Measurements from ENCODE around the gene BORCS5. TPM values are rescaled to one million over a fixed set of nuclear protein-coding genes. Genes with fewer than 3 reads are reported as not detected.

The BORCS5 gene
- total and polyA plus RNA-seq, 2 of the 8 experiments (the other 6 are each of a cell fraction or from before 2014, with no cell fraction given): 8.3 to 17.4 TPM

DNA sequence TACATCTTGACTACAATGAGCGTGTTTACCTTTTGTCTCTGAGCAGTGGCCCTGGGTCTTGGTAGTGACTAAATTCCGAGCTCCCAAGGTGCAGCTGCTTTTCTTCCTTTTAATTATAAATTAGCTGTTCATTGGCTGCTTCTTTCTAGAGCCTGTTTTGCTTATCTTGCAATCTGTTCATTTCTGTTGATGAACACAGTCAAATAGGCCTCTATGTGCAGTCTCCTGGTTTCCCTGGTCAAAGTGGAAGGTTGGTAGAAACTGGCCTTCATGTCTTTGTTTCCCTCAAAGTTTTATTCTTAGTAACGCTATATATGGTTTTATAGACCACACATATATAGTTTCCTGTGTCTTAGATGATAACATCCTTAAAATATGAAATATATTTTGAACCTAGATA lies 111.7 kb downstream of the BORCS5 start (continued):
- TF ChIP-seq, protein P1, sequence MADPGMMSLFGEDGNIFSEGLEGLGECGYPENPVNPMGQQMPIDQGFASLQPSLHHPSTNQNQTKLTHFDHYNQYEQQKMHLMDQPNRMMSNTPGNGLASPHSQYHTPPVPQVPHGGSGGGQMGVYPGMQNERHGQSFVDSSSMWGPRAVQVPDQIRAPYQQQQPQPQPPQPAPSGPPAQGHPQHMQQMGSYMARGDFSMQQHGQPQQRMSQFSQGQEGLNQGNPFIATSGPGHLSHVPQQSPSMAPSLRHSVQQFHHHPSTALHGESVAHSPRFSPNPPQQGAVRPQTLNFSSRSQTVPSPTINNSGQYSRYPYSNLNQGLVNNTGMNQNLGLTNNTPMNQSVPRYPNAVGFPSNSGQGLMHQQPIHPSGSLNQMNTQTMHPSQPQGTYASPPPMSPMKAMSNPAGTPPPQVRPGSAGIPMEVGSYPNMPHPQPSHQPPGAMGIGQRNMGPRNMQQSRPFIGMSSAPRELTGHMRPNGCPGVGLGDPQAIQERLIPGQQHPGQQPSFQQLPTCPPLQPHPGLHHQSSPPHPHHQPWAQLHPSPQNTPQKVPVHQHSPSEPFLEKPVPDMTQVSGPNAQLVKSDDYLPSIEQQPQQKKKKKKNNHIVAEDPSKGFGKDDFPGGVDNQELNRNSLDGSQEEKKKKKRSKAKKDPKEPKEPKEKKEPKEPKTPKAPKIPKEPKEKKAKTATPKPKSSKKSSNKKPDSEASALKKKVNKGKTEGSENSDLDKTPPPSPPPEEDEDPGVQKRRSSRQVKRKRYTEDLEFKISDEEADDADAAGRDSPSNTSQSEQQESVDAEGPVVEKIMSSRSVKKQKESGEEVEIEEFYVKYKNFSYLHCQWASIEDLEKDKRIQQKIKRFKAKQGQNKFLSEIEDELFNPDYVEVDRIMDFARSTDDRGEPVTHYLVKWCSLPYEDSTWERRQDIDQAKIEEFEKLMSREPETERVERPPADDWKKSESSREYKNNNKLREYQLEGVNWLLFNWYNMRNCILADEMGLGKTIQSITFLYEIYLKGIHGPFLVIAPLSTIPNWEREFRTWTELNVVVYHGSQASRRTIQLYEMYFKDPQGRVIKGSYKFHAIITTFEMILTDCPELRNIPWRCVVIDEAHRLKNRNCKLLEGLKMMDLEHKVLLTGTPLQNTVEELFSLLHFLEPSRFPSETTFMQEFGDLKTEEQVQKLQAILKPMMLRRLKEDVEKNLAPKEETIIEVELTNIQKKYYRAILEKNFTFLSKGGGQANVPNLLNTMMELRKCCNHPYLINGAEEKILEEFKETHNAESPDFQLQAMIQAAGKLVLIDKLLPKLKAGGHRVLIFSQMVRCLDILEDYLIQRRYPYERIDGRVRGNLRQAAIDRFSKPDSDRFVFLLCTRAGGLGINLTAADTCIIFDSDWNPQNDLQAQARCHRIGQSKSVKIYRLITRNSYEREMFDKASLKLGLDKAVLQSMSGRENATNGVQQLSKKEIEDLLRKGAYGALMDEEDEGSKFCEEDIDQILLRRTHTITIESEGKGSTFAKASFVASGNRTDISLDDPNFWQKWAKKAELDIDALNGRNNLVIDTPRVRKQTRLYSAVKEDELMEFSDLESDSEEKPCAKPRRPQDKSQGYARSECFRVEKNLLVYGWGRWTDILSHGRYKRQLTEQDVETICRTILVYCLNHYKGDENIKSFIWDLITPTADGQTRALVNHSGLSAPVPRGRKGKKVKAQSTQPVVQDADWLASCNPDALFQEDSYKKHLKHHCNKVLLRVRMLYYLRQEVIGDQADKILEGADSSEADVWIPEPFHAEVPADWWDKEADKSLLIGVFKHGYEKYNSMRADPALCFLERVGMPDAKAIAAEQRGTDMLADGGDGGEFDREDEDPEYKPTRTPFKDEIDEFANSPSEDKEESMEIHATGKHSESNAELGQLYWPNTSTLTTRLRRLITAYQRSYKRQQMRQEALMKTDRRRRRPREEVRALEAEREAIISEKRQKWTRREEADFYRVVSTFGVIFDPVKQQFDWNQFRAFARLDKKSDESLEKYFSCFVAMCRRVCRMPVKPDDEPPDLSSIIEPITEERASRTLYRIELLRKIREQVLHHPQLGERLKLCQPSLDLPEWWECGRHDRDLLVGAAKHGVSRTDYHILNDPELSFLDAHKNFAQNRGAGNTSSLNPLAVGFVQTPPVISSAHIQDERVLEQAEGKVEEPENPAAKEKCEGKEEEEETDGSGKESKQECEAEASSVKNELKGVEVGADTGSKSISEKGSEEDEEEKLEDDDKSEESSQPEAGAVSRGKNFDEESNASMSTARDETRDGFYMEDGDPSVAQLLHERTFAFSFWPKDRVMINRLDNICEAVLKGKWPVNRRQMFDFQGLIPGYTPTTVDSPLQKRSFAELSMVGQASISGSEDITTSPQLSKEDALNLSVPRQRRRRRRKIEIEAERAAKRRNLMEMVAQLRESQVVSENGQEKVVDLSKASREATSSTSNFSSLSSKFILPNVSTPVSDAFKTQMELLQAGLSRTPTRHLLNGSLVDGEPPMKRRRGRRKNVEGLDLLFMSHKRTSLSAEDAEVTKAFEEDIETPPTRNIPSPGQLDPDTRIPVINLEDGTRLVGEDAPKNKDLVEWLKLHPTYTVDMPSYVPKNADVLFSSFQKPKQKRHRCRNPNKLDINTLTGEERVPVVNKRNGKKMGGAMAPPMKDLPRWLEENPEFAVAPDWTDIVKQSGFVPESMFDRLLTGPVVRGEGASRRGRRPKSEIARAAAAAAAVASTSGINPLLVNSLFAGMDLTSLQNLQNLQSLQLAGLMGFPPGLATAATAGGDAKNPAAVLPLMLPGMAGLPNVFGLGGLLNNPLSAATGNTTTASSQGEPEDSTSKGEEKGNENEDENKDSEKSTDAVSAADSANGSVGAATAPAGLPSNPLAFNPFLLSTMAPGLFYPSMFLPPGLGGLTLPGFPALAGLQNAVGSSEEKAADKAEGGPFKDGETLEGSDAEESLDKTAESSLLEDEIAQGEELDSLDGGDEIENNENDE (IDR thresholded peaks at IDR 0.05; ENCODE audit: insufficient replicate concordance, low read length): no peak
- TF ChIP-seq RFX5 (IDR thresholded peaks at IDR 0.05; ENCODE audit: borderline replicate concordance, low read depth, low read length) (no peak), CTBP2 (IDR thresholded peaks at IDR 0.05; ENCODE audit: borderline replicate concordance, insufficient read depth, insufficient read length, low read length) (no peak), POU5F1 (IDR thresholded peaks at IDR 0.05; ENCODE audit: low read depth, low read length) (no peak), SP4 (IDR thresholded peaks at IDR 0.05; ENCODE audit: low read length) (no peak), SIN3A (conservative IDR thresholded peaks at IDR 0.05 in 1 of 2, IDR thresholded peaks at IDR 0.05 in 1 of 2; ENCODE audit: low read depth in 1 of 2, low read length in 2 of 2) (no peak), CREB1 (IDR thresholded peaks at IDR 0.05) (no peak), SP2 (IDR thresholded peaks at IDR 0.05; ENCODE audit: low read length) (no peak), YY1 (IDR thresholded peaks at IDR 0.05; ENCODE audit: low read depth, low read length) (no peak), ZNF274 (IDR thresholded peaks at IDR 0.05; ENCODE audit: borderline replicate concordance, extremely low read depth, low read length) (no peak), TAF7 (optimal IDR thresholded peaks at IDR 0.05; ENCODE audit: borderline replicate concordance, low read depth, low read length) (no peak), GTF2F1 (IDR thresholded peaks at IDR 0.05; ENCODE audit: borderline replicate concordance, low read depth, low read length) (no peak), BACH1 (IDR thresholded peaks at IDR 0.05; ENCODE audit: low read length) (no peak)
